Glutamatergic neuron (in vitro differentiated cells): ENCODE measurements around the gene TDO2. TPM values are rescaled to one million over a fixed set of nuclear protein-coding genes. Genes with fewer than 3 reads are reported as not detected.
"Not testable (repeated sequence)": the region's sequence is repeated elsewhere in the genome, so short reads cannot be mapped to it uniquely, and the experiment has no call there.

ENCODE experiments used
- DNase-seq: peaks from one replicate; pipeline ENCODE4 v3.0.0; 2022
- H3K27ac Mint-ChIP-seq: one replicate; pipeline ENCODE4 v1.8.0; 2020; ENCODE audit warnings: mild to moderate bottlenecking, mixed read lengths, inconsistent platforms; ENCODE audit not compliant: unreplicated experiment
- H3K27me3 Mint-ChIP-seq: one replicate; pipeline ENCODE4 v1.8.0; 2020; ENCODE audit warnings: mild to moderate bottlenecking, moderate library complexity, mixed read lengths, inconsistent platforms; ENCODE audit not compliant: unreplicated experiment
- H3K36me3 Mint-ChIP-seq: one replicate; pipeline ENCODE4 v1.8.0; 2020; ENCODE audit warnings: mild to moderate bottlenecking, mixed read lengths, inconsistent platforms; ENCODE audit not compliant: unreplicated experiment
- H3K4me1 Mint-ChIP-seq: one replicate; pipeline ENCODE4 v1.8.0; 2020; ENCODE audit warnings: mild to moderate bottlenecking, low read depth, mixed read lengths, inconsistent platforms; ENCODE audit not compliant: unreplicated experiment
- H3K4me3 Mint-ChIP-seq: one replicate; pipeline ENCODE4 v1.8.0; 2020; ENCODE audit warnings: mild to moderate bottlenecking, mixed read lengths, inconsistent platforms; ENCODE audit not compliant: unreplicated experiment
- H3K9me3 Mint-ChIP-seq: one replicate; pipeline ENCODE4 v1.8.0; 2020; ENCODE audit warnings: mild to moderate bottlenecking, moderate library complexity, mixed read lengths, inconsistent platforms; ENCODE audit not compliant: unreplicated experiment
- CTCF ChIP-seq: fragments of 200-600 bp; sonication (generic); IDR thresholded peaks from one replicate; pipeline ENCODE4 v1.5.0; 2021; ENCODE audit not compliant: partially characterized antibody, unreplicated experiment
- total RNA-seq: library from RNA; stranded (reverse); fragmentation: NEBNext Ultra II Directional; extraction: Animal tissue kit (Norgen Biotek cat#: 25700); gene quantifications from one replicate; pipeline ENCODE4 v1.2.1, GENCODE V29; 2021; ENCODE audit not compliant: unreplicated experiment

Gene TDO2
- total RNA-seq, 1 donor from 2014 or later: 0.32 TPM

- Mint-ChIP-seq H3K9me3 (no peaks in the 10 kb centered on the region), H3K27me3 (no peaks in the 10 kb centered on the region), H3K36me3 (peaks cover 8% of the 10 kb centered on the region), H3K4me3 (no peak overlapping the region), H3K27ac (no peak overlapping the region), H3K4me1 (no peaks in the 10 kb centered on the region)
- DNase-seq: no peak
- no peak for TF ChIP-seq CTCF
Observed at GRCh38 chr4:155929833-155930232, 26.3 kb downstream of the TDO2 start.

GRCh38 chr4:155930330-155930729, 26.8 kb downstream of the TDO2 start:
- Mint-ChIP-seq H3K4me3 (no peak overlapping the region), H3K36me3 (peaks cover 10% of the 10 kb centered on the region), H3K9me3 (no peaks in the 10 kb centered on the region), H3K27me3 (no peaks in the 10 kb centered on the region), H3K27ac (no peak overlapping the region), H3K4me1 (no peaks in the 10 kb centered on the region)
- DNase-seq: no peak
- TF ChIP-seq CTCF: no peak

GRCh38 chr4:155931634-155932033, 28.1 kb downstream of the TDO2 start:
- Mint-ChIP-seq H3K27me3 (no peaks in the 10 kb centered on the region), H3K4me1 (no peaks in the 10 kb centered on the region), H3K27ac (no peak overlapping the region), H3K9me3 (no peaks in the 10 kb centered on the region), H3K36me3 (peaks cover 12% of the 10 kb centered on the region), H3K4me3 (no peak overlapping the region)
- DNase-seq: no peak
- no peak for TF ChIP-seq CTCF

- H3K4me1 Mint-ChIP-seq, H3K4me3 Mint-ChIP-seq, H3K27me3 Mint-ChIP-seq, DNase-seq, H3K9me3 Mint-ChIP-seq, H3K27ac Mint-ChIP-seq: not testable (repeated sequence)
- peaks cover 12% of the 10 kb centered on the region for H3K36me3 Mint-ChIP-seq
Observed at GRCh38 chr4:155934634-155935033, 31.1 kb downstream of the TDO2 start.

- Mint-ChIP-seq H3K4me3 (no peak overlapping the region), H3K9me3 (no peaks in the 10 kb centered on the region), H3K4me1 (no peaks in the 10 kb centered on the region), H3K27ac (no peak overlapping the region), H3K27me3 (no peaks in the 10 kb centered on the region), H3K36me3 (peaks cover 12% of the 10 kb centered on the region)
- TF ChIP-seq CTCF: no peak
- DNase-seq: no peak
Observed at GRCh38 chr4:155935389-155935986, 32.0 kb downstream of the TDO2 start.
